GM18517 (cell line): ENCODE results near the gene KRTAP10-3.
"Not testable (repeated sequence)": the region's sequence is repeated elsewhere in the genome, so short reads cannot be mapped to it uniquely, and the experiment has no call there.

Experiments used
- ATAC-seq: cut with Tn5 transposase; IDR thresholded peaks from one replicate; pipeline ENCODE4 v1.9.1; 2021; ENCODE audit warnings: mild to moderate bottlenecking, moderate library complexity; ENCODE audit not compliant: unreplicated experiment

KRTAP10-3 gene

DNA sequence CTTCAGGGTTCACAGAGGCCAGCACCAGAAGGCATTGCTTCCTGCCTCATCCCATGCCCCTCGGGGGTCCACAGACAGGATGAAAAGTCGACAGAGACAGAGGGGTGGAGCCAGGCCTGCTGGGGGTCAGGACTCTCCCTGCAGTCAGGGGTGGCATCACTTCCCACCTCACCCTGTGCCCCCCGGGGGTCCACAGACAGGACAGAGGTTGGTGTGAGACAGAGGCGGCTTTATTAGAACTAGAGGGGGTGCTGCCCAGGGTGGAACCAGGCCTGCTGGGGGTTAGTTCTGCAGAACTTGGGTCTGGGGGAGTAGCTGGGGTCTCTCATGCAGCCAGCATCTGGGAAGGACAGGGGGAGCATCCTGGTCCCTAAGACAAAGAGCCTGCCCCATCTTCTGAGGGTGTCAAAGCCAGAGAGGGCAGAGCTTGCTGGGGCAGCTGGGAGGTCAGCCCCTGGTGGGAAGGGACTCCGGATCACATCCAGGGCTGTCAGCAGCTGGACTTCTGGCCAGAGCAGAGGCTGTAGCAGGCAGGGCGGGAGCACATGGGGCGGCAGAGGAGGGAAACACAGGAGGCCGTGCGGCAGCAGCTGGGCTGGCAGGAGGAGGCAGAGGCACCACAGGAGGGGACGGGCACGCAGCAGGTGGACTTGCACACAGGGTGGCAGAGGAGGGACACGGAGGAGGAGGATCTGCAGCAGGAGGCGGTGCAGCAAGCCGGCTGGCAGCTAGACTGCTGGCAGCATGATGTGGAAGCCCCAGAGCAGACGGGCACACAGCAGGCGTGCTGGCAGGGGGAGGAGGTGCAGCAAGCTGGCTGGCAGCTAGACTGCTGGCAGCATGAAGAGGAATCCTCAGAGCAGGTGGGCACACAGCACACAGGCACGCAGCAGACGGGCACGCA, 32.6 kb upstream of the KRTAP10-3 start:
- not testable (repeated sequence) for ATAC-seq

DNA sequence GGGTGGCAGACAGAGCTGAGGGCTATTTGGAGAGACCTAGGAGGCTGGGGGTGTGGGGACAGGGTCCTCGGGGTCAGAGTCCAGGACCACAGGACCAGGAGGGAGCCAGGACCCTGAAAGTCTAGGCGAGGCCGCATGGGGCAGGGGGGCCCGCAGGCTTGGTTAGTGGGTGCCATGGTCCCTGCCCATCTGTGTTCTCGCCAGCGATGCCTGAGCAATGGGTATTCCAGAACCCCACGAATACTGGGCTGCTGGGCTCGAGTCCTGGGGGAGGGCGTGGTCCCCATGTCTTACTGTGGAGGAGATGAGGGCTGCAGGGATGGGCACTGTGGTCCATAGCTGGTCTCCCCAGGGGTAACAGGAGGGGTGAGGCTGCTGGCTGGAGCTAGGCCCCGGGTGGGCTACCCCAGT, 31.7 kb upstream of the KRTAP10-3 start:
- ATAC-seq, result no peak

DNA sequence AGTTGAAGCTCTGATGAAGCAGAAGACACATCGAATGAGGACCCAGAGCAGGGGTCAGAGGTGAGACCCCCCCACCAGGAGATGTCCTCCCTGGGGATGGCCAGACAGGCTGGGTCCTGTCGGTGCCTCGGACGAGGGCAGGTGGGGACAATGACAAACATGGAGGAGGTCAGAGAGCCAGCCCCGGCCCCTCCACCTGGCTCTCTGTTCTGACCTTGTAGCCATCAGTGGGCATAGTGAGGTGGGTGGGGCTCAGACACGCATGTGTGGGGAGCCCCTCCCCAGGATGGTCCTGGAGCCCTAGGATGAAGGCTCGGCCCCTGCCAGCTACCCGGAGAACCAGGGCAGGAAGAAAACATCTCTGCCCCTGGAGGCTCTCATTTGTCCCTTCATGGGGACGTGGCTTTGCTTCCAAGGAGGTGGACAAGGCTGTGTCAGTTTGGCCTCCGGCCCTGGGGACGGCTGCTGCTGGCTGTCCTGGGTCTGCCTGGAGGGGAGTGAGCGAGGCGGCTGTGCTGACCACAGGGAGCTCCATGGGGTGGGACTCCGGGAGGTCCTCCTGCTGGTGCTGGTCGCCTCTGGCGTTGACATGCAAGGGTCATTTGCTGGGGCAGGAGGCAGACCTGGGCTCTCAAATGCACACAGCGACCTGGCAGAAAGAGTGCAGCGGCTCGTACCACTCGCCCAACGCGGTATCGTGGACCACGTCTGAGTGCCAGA, 31.2 kb upstream of the KRTAP10-3 start:
- ATAC-seq, result no peak

- no peak for ATAC-seq
These were observed 30.5 kb upstream of the KRTAP10-3 start for GRCh38 chr21:44589094-44589493.

DNA sequence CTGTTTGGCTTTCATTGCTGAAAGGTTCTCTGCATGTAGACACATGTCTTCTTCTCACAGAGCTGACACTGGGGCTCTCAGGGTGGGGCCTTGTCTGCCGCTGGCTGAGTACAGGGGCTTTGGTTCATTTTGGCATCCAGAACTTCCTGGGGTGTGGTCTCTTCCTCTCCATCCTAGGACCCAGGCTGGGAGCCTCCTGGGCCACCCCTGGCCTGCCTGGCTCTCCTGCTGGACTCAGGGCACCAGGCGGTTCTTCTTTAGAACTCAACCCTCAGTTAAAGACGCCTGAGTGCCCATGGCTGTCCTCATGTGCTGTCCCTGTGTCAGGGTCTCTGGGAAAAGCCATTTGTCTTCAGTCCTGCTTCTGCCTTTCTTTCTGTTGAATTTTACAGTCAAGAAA, 27.3 kb upstream of the KRTAP10-3 start:
- ATAC-seq, result no peak

DNA sequence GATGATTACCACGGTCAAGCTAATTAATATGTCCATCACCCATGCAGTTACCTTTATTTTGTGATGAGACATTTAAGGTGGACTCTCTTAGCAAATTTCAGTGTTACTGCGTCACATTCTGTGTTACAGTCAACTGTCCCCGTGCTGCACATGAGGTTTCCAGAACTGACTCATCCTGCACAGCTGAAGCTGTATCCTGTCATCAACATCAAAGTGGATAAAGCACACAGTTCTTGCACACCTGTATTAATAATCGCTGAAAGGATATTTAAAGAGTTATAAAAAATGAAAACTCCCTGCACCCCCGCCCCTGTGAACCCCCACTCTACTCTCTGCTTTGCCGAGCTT, 25.2 kb upstream of the KRTAP10-3 start:
- no peak for ATAC-seq

GRCh38 chr21:44583089-44583799, 24.6 kb upstream of the KRTAP10-3 start:
- ATAC-seq, result no peak

- ATAC-seq, result no peak
These were observed 23.5 kb upstream of the KRTAP10-3 start for GRCh38 chr21:44582055-44582454.

DNA sequence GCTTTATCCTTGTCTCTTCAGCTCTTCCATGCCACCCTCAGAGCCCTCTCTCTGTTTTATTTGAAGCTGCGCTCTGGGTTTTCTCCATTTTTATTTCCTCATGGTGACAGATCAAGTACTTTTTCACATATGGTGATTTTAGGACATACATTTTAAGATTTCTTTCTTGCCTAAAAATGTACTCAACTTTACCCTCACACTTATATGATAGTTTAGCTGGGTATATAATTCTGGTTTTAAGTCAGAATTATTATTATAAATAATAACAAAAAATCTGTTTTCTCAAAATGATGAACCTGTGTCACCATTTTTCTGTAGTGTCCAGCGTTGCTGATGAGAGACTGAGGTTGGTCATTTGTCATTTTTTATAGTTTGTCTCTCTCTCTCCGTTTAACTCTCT, 22.6 kb upstream of the KRTAP10-3 start:
- no peak for ATAC-seq

GRCh38 chr21:44580231-44580821, 21.7 kb upstream of the KRTAP10-3 start, which contains the start of gene KRTAP10-5:
TSS of gene KRTAP10-5 (minus strand) at chr21:44580604. CDS start at chr21:44580578, 26 bp downstream.
- ATAC-seq, result not testable (repeated sequence)

DNA sequence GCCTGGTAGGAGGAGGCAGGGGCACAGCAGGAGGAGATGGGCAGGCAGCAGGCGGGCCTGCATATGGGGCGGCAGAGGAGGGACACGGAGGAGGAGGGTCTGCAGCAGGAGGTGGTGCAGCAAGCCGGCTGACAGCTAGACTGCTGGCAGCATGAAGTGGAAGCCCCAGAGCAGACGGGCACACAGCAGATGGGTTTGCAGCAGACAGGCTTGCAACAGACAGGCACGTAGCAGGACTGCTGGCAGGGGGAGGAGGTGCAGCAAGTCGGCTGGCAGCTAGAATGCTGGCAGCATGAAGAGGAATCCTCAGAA, 21.2 kb upstream of the KRTAP10-3 start:
- no peak for ATAC-seq

DNA sequence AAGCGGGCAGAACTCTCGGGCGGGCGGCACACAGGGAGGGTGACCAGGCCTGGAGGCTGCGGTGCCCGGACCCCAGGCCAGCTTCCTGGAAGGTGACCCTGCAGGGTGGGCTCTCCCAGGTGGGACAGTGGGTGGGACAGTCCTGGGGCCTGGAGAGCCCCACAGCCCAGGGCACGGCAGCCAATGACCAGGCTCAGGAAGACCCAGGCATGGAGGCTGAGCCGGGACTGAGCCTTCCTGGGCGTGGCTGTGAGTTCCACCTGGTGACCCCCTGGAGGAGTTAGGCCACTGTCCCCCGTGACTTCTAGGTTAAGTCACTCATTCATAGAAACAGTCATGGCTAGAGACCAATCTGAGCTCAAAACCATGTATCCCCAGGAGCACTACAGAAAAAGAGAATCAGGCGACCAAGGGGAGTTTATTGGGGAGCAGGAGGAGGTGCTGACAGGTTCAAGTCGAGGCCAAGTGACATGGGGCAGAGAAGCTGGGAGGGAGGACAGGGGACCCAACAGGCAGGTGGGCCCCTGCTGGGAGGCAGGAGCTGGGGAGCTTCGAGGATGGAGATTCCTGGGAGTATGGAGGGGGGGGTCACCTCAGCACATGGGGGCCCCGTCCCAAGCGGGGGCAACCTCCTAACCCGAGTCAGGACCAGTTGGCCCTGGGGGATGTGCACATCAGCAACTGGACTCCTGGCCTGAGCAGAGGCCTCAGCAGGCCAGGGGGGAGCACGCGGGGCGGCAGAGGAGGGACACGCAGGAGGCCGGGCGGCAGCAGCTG, 20.6 kb upstream of the KRTAP10-3 start:
- ATAC-seq, result no peak

DNA sequence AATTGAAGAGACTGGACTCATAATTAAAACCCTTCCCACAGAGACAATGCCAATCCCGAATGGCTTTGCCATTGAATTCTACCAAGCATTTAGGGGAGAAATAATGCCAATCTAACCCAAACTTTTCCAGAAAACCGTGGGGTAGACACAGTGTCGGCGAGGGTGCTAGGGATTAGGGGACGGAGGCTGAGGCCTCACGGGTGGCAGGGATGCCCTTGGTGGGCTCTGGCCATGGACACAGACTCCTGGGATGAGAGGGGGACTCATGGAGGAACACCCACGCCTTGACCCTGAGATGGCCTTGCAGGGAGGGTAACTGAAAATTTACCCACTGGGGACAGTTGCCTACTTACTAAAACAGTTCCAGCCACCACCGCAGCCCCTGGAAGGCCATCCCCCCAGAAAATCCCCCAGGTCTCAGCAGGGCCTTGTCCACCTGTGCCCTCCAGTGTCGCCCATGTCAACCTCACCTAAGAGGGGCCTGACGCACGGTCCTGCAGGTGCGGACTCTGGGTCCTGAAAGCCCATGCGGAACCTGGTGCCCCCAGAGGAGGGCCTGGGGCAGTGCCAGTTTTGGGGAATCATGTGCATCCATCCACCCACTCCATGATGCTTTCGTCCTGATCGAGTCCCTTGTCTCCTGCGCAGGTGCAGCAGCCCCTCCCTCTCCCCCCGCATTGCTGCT, 19.9 kb upstream of the KRTAP10-3 start:
- no peak for ATAC-seq

- ATAC-seq, result no peak
These were observed 17.4 kb upstream of the KRTAP10-3 start for GRCh38 chr21:44576025-44576420.

- no peak for ATAC-seq
These were observed 16.9 kb upstream of the KRTAP10-3 start for GRCh38 chr21:44575307-44576024.

GRCh38 chr21:44574457-44575306, 16.1 kb upstream of the KRTAP10-3 start:
- ATAC-seq, result no peak

- not testable (repeated sequence) for ATAC-seq
These were observed 15.2 kb upstream of the KRTAP10-3 start, which contains the start of gene KRTAP10-4 for GRCh38 chr21:44573630-44574456. TSS of gene KRTAP10-4 (plus strand) at chr21:44573729. CDS start at chr21:44573759, 30 bp downstream.
